Prostate gland (tissue), 2 donors: ENCODE measurements around the gene RARS2. TPM values are rescaled to one million over a fixed set of nuclear protein-coding genes. Genes with fewer than 3 reads are reported as not detected.

Source experiments
- DNase-seq: peaks from one replicate; pipeline ENCODE4 v3.0.0-alpha.2; 2019; ENCODE audit warnings: low spot score
- H3K27ac ChIP-seq, 2 donors: fragments of 200-600 bp; sonication (generic); 2 replicates each; pipeline ENCODE4 v1.5.1; 2017 to 2019
- H3K27me3 ChIP-seq: fragments of 200-600 bp; sonication (generic); replicated peaks from 2 replicates; pipeline ENCODE4 v1.5.1; 2019; ENCODE audit not compliant: insufficient read depth
- H3K36me3 ChIP-seq, 2 donors: fragments of 200-600 bp; sonication (generic); 1 replicate in 1 of 2; 2 replicates in 1 of 2; pipeline versions ENCODE4 v1.5.1 to v1.8.1; 2017 to 2019
- H3K4me1 ChIP-seq: fragments of 200-600 bp; sonication (generic); replicated peaks from 2 replicates; pipeline ENCODE4 v1.5.1; 2019
- H3K4me3 ChIP-seq, 2 donors: fragments of 200-600 bp; sonication (generic); 2 replicates each; pipeline ENCODE4 v1.5.1; 2017 to 2019
- H3K9me3 ChIP-seq: fragments of 200-600 bp; sonication (generic); 2 replicates; pipeline ENCODE4 v1.5.1; 2017
- POLR2A ChIP-seq: fragments of 450-650 bp; IDR thresholded peaks from one replicate; pipeline ENCODE4 v1.6.1; 2016; ENCODE audit warnings: antibody characterized with exemption, mild to moderate bottlenecking
- POLR2AphosphoS5 ChIP-seq: sonication (generic); formaldehyde crosslinking; IDR thresholded peaks from one replicate; pipeline ENCODE4 v1.6.1; 2017; ENCODE audit warnings: antibody characterized with exemption
- WGBS: methylation state at CpG from one replicate; pipeline ENCODE4 v1.1.5; 2018; 5-methylcytosine and 5-hydroxymethylcytosine counted together
- intact Hi-C: fragments of 100-400 bp; cut with DNase I; formaldehyde crosslinking; loops from one replicate; pipeline ENCODE4 v1.14.2; 2022
- total RNA-seq, 2 donors: library from RNA; depleted of rRNA; stranded (reverse); fragments of >200 nt; gene quantifications; one replicate each; pipeline ENCODE4 v1.1.0, GENCODE V29; 2016
- TF ChIP-seq, protein P1 (sequence below), 4 experiments: fragments of 200-600 bp in 2 of 4; fragments of 450-650 bp in 2 of 4; sonication (generic) in 2 of 4; IDR thresholded peaks; 1 replicate in 3 of 4; 2 replicates in 1 of 4; pipeline ENCODE4 v1.5.1; 2016 to 2019; ENCODE audit warnings: antibody characterized with exemption in 4 of 4, mild to moderate bottlenecking in 2 of 4, moderate library complexity in 2 of 4

The RARS2 gene
- total RNA-seq, 2 donors from 2014 or later: 27.4 to 29.5 TPM

GRCh38 chr6:87483929-87484328, 105.9 kb downstream of the RARS2 start:
- WGBS: 96% methylated on average over 9 of the region's 9 CpGs
- TF ChIP-seq, protein P1, sequence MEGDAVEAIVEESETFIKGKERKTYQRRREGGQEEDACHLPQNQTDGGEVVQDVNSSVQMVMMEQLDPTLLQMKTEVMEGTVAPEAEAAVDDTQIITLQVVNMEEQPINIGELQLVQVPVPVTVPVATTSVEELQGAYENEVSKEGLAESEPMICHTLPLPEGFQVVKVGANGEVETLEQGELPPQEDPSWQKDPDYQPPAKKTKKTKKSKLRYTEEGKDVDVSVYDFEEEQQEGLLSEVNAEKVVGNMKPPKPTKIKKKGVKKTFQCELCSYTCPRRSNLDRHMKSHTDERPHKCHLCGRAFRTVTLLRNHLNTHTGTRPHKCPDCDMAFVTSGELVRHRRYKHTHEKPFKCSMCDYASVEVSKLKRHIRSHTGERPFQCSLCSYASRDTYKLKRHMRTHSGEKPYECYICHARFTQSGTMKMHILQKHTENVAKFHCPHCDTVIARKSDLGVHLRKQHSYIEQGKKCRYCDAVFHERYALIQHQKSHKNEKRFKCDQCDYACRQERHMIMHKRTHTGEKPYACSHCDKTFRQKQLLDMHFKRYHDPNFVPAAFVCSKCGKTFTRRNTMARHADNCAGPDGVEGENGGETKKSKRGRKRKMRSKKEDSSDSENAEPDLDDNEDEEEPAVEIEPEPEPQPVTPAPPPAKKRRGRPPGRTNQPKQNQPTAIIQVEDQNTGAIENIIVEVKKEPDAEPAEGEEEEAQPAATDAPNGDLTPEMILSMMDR (IDR thresholded peaks at IDR 0.05): no peak
- TF ChIP-seq POLR2A: no peak
- TF ChIP-seq POLR2AphosphoS5: no peak
- Histone ChIP-seq H3K27me3 (no peaks in the 10 kb centered on the region), H3K4me1 (no peaks in the 10 kb centered on the region), H3K9me3 (no peaks in the 10 kb centered on the region), H3K27ac (no peak overlapping the region), H3K36me3 (no peaks in the 10 kb centered on the region), H3K4me3 (no peak overlapping the region)
- DNase-seq: no peak
- intact Hi-C loops: no loop called here

- Histone ChIP-seq H3K36me3 (no peaks in the 10 kb centered on the region), H3K9me3 (no peaks in the 10 kb centered on the region), H3K27me3 (no peaks in the 10 kb centered on the region), H3K27ac (no peak overlapping the region), H3K4me3 (no peak overlapping the region), H3K4me1 (no peaks in the 10 kb centered on the region)
- DNase-seq: no peak
- TF ChIP-seq POLR2AphosphoS5 (no peak), POLR2A (no peak)
- TF ChIP-seq, protein P1 (IDR thresholded peaks at IDR 0.05): no peak
- 83% methylated on average over 4 of the region's 4 CpGs for WGBS
- intact Hi-C loops: no loop called here
These were observed 107.4 kb downstream of the RARS2 start for GRCh38 chr6:87482366-87482765.

DNA sequence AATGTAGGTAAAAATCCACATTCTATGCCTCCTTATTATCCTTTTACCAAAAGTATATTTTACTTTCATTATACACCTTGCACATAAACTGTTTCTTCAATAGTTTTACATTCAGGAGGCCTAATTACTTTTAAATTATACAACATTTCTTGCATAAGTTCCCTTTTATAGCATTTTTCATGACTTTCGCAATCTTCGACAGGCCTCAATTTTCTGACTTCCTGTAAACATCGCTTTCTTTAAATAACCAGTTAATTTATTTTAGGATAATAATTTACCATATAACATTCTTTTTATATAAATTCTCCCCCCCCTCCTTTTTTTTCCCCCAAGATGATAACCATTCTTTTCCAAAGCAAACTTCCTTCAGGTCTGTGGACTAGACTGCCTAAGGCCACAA, 107.9 kb downstream of the RARS2 start:
- H3K36me3 ChIP-seq: no peaks in the 10 kb centered on the region
- intact Hi-C loops: no loop called here
- no peaks in the 10 kb centered on the region for H3K4me1 ChIP-seq
- TF ChIP-seq, protein P1 (IDR thresholded peaks at IDR 0.05): no peak
- no peak for TF ChIP-seq POLR2A
- no peak for TF ChIP-seq POLR2AphosphoS5
- H3K27ac ChIP-seq: no peak overlapping the region
- no peak overlapping the region for H3K4me3 ChIP-seq
- 82% methylated on average over 3 of the region's 3 CpGs for WGBS
- H3K27me3 ChIP-seq: no peaks in the 10 kb centered on the region
- DNase-seq: no peak
- H3K9me3 ChIP-seq: no peaks in the 10 kb centered on the region

- intact Hi-C loops: loop anchor here (5.0 kb wide), 1 partner anchor 66 kb away; the partner anchor contains the start of gene CFAP206
- Histone ChIP-seq H3K4me3 (peak overlapping the region; percentile 86 to 88), H3K27me3 (no peaks in the 10 kb centered on the region), H3K27ac (peak overlapping the region; percentile 93 to 95), H3K36me3 (no peaks in the 10 kb centered on the region), H3K4me1 (no peaks in the 10 kb centered on the region), H3K9me3 (no peaks in the 10 kb centered on the region)
- WGBS: under 1% methylated on average over 15 of the region's 15 CpGs
- TF ChIP-seq POLR2A (no peak), POLR2AphosphoS5 (no peak)
- TF ChIP-seq, protein P1 (IDR thresholded peaks at IDR 0.05): no peak
- DNase-seq: peak; percentile 55
These were observed 116.3 kb downstream of the RARS2 start for GRCh38 chr6:87473419-87473903.
